Endometrial microvascular endothelial cells (primary cell): ENCODE measurements around the gene DTWD2. TPM values are rescaled to one million over a fixed set of nuclear protein-coding genes. Genes with fewer than 3 reads are reported as not detected.
"Not testable (repeated sequence)": the region's sequence is repeated elsewhere in the genome, so short reads cannot be mapped to it uniquely, and the experiment has no call there.

Experiments
- in situ Hi-C: cut with HindIII; loops from 2 replicates; pipeline ENCODE4 v1.10.0; 2017; ENCODE audit warnings: low sequenced_read_pairs, low pct_unique_long_range_greater_than_20kb; ENCODE audit errors: inconsistent ontology term
- total RNA-seq: library from RNA; depleted of rRNA; stranded (reverse); fragments of >200 nt; gene quantifications from one replicate; pipeline ENCODE4 v1.2.3, GENCODE V29; 2015; ENCODE audit errors: inconsistent ontology term

DTWD2 gene
- total RNA-seq, 1 donor from 2014 or later: 0.84 TPM

DNA sequence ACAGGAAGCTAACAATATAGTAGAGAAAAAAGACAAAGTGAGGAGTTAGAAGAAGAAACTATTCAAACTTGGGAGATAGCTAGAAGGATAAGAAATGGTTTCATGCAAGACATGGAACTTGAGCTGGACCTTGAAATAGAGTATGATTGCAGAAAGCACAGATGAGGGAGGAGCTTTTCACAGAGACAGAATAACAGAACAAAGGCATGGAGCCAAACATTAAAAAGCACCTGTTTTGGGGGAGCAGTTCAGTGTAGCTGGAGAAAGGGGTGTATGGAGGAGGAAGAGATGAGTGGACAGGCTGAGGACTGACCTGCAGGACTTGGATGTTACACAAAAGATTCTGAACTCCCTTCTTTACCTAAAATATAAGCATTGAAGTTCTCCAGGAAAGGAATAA, 25.2 kb downstream of the DTWD2 start:
- in situ Hi-C loops: no loop called here

DNA sequence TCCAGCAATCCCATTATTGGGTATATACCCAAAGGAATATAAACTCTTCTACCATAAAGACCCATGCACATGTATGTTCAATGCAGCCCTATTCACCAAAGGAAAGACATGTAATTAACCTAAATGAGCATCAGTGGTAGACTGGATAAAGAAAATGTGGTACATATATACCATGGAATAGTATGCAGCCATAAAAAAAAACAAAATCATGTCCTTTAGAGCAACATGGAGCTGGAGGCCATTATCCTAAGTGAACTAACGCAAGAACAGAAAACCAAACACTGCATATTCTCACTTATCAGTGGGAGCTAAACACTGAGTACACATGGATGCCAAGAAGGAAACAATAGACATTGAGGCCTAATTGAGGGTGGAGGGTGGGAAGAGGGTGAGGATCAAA, 27.8 kb downstream of the DTWD2 start:
- in situ Hi-C loops: no loop called here

DNA sequence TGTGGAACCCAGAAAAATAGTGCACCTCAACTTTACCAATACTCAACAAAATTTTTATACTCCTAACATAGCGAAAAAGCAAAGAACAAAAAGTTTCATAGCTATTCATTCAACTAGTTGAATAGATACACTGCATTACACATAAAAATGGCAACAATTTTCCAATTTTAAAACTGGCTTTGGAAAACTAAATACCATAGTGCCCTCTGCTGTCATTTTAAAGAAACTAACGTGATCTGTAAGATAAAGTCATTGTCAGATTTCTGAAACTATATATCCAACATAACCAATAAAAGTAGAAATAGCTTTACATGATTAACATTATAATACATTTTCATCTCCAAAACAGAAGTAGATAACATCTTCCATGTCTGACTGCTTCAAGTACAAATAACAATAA, 31.6 kb downstream of the DTWD2 start:
- in situ Hi-C loops: no loop called here

DNA sequence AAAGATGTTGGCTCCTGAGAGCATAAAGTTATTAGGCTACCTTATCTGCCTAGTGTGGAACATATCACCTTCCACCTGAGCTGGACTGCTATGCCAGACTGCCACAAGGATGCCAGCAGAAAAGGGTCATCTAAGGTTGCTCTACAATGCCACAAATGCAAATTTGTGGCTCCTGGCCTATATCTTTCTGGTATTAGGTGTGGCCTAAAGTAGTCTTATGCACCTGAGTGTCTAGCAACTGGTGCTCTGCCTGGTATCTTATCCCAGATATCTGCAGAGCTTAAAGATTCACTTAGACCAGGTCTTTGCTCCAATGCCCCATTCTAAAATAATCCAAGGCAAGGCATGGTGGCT, 34.7 kb downstream of the DTWD2 start:
- in situ Hi-C loops: no loop called here

DNA sequence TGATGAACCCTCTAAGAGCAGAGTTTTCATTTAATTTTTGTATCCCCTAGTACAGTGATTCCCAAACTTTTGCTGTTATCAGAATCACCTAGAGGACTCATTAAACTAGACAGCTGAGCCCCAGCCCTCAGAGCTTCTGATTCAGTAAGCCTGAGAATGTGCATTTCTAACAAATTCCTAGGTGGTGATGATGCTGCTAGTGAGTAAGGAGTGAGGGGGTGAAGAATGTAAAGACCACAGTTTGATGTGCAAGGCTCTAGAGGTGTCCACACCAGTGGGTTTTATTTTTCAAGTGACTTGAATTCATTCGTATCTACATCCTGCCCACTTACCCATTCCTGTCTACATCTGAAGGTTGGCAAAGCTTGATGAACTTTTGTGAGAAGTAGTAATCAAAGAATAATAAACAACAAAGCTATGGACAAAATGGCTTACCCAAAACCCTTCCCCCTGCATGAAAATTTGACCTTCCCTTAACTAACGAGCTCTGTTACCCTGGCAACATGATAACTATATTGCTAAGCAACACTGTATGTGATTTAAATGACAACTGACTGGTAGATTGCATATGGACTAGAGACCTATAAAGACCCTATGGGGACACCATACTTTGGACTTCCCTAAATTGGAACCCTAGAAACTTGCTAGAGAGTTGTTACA, 35.2 kb downstream of the DTWD2 start:
- in situ Hi-C loops: no loop called here

- in situ Hi-C loops: not testable (repeated sequence)
These were observed 36.0 kb downstream of the DTWD2 start for GRCh38 chr5:118952306-118952705.

- in situ Hi-C loops: not testable (repeated sequence)
These were observed 38.0 kb downstream of the DTWD2 start for GRCh38 chr5:118950354-118950753.

DNA sequence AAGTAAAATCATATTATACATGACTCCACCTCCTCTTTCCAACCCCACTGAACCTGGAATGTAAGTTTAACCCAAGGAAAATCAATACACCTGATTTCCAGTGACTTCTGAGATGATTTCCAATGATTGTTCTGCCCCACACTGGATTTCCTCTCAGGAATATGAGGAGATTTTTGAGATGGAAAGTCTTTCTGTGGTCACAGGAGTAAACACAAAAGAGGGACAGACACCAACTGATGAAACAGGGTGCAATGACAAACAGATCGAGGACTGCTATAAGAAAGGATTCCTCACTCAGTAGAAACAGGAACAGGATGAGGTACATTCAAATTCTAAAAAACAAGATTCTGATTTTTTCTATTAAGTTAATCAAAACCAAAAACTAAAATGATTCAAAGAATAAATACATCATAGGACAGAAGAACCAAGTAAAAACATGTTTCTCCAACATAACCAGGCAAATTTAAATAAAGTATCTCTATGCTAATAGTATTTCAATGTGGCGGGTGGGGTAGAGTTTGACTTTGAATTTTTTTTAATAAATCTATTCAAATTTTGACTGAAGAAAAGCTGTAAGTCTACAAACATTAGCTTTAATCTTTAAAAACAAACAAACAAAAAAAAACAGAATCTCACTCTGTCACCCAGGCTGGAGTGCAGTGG, 42.1 kb downstream of the DTWD2 start:
- in situ Hi-C loops: no loop called here

DNA sequence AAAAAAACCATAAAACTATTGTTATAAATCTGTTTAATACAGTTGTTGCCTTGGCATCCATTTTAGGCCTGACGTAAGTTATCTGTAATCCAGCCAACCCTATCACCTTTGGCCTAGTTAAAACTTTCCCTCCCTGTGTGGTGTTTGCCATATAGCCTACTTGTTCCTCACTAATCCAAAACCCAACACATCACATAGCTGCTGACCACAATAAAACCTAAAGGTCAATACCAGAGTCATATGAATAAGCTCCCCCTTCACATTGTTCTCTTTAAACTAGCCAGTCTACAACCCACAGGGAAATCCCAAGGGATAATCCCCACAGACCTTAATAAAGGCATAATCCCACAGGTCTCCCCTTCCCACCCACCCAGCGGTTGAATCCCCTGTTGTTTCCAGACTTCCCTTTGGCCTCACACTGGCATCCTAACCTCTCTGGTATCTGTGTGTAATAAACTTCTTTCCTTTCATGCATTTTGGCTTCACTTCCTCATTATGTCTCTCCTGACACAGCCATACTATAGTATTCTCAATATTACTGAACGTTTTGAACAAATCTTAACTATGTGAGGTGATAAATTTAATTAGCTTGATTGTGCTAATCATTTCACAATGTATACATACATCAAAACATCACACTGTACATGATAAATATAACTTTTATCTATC, 50.8 kb downstream of the DTWD2 start:
- in situ Hi-C loops: no loop called here

DNA sequence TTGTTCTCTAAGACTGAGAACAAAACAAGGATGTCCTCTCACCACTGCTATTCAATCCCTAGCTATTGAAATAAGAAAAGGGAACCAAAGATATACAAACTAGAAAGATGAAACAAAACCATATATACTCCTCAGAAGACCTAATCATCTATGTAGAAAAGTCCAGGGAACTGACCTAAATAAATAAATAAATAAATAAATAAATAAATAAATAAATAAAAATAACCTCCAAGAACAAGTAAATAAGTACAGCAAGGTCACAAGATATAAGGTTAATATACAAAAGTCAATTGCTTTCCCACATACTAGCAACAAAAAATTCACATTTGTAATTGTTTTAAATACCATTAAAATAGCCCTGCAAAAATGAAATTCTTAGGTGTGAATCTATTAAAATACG, 54.6 kb downstream of the DTWD2 start:
- in situ Hi-C loops: no loop called here

DNA sequence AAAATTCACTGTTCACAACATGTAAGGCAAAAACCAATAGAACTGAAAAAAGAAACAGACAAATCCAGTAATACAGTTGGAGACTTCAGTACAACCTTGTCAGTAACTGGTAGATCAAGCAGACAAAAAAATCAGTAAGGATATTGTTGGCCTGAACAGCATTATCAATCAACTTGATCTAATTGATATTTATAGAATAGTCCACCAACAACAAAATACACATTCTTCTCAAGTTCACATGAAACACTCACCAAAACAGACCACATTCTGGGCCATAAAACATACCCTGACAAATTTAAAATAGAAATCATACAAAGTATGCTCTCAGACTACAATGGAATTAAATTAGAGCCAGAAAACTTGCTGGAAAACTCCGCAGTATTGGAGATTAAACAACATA, 56.8 kb downstream of the DTWD2 start:
- in situ Hi-C loops: no loop called here

DNA sequence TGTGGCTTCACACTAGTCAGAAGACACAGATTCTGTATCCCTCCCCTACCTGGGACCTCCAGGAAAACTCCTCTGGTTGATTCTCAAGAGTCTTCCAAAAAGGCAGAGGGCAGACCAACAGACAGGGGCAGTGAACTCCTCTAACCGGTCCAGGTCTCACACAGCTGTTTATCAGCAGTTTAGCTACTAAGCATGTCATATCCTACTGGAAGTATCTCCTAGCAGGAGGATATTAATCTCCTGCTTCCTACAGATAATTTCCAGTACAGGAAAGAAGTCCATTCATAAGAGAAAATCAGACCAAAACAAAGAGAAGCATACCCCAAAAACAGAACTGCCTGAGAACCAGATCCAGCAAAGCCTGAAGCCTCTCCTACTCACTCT, 64.3 kb downstream of the DTWD2 start:
- in situ Hi-C loops: no loop called here

DNA sequence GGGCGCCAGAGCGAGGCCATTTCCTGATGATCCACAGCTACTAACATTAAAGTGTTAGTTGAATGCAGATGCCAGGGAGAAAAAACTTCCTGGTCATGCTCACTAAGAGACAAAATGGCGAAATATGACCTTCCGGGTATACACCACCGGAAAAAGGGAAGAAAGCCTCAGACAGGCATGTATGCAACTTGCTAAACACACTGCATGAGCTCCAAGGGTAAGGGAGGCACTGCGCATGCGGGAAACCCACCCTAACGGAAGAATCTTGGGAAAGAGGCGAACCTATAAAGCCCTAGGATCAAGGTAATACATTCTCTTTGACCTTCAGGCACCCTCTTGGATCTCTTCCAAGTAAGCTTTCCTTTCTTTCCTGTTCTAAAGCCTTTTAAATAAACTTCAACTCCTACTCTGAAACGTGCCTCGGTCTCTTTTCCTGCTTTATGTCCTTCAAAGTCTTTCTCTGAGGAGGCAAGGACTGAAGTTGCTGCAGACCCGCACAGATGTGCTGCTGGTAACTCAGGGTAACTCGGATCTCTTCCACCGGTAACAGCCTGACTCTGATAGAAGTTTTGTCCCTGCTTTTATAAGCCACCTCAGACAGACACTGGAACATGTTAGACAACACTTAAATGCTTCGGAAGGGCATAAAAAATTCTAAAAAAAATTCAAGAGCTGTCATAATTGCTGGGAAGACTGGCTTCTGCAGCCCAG, 64.9 kb downstream of the DTWD2 start:
- in situ Hi-C loops: no loop called here

DNA sequence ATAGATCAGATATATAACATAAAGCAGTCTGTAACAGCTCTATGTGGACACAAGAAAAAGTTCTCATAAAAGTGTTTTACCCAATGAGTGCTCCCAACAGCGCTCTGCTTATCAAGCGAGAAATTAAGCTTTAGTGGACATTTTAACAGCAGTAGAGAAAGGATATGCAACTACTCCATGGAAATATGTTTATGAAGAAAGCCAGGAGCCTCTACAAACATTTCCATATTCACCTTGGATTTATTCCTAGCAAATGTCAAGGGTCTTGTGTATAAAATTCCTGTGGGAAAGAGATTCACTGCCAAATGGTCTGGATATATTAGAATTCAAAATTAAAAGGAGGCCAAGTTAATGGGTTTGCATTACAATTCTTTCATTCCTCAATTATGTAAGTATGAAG, 66.5 kb downstream of the DTWD2 start:
- in situ Hi-C loops: no loop called here

DNA sequence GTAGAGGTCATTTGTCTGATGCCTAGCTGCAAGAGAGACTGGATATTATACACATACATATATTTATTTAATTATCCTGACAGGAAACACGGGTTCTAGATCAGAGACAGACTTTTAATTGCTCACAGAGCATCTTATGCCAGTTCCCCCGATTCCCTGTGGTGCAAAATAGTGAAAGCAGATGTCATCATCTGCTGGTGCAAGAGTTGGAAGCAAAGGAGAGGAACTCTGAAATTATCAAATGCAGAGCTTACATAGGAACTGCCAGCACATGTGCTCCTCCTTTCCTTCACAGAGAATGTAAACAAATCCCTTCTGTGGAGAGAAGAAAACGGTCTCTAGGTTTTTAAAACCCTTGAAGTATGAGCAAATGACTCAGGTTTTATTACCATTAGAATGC, 69.3 kb downstream of the DTWD2 start:
- in situ Hi-C loops: no loop called here

DNA sequence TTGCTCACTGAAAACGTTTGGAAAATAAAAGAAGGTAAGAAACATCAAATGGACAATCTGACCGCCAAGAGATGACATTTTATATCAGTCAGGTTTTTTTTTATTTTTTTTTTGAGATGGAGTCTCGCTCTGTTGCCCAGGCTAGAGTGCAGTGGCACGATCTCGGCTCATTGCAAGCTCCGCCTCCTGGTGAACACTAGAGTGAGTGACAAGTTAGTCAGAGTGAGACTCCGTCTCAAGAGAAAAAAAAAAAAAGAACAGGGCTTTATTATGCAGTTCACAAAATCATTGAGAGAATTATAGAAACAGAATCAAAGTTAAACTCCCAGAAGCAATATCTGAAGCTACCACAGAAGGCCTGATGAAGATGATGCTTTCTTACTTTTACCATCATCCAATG, 70.1 kb downstream of the DTWD2 start:
- in situ Hi-C loops: no loop called here

GRCh38 chr5:118907536-118907935, 80.8 kb downstream of the DTWD2 start:
- in situ Hi-C loops: not testable (repeated sequence)

GRCh38 chr5:118906947-118907346, 81.4 kb downstream of the DTWD2 start:
- in situ Hi-C loops: no loop called here

DNA sequence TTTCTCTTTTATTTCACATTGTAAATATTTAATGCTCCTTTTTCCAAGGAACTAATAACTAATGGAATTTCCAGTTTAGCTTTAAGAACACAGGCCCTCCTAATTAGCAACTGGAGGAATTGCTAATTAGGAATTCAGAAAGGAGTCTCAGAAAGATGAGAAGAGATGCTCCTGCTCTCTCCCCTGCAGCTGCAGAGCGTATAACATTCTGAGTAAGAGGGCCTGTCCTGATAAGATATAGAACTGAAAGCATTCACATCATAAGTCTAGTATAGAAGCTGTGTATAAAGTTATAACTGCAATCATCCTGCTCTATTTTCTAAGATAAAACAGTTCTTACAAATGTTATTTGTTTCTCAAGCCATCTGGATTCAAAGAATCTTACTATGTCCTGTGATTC, 83.2 kb downstream of the DTWD2 start:
- in situ Hi-C loops: no loop called here
